Neural cell (in vitro differentiated cells): ENCODE measurements around the gene PTPRS.
A peak's percentile ranks its signal among the peaks of the same experiment; 100 is the strongest.

Experiments
- CTCF ChIP-seq: fragments of 450-650 bp; IDR thresholded peaks from 2 replicates; pipeline ENCODE4 v1.5.1; 2014; ENCODE audit warnings: antibody characterized with exemption, mild to moderate bottlenecking, moderate library complexity; ENCODE audit not compliant: poor library complexity, severe bottlenecking
- EP300 ChIP-seq: fragments of 450-650 bp; conservative IDR thresholded peaks from 2 replicates; pipeline ENCODE4 v1.6.1; 2014; ENCODE audit warnings: antibody characterized with exemption, mild to moderate bottlenecking, moderate library complexity; ENCODE audit not compliant: poor library complexity, severe bottlenecking
- EZH2 ChIP-seq: fragments of 200-600, 300-800 bp; shearing (Covaris generic), sonication (generic); IDR thresholded peaks from 2 replicates; pipeline ENCODE4 v1.6.1; 2014; ENCODE audit warnings: antibody characterized with exemption, low read length, borderline replicate concordance, mild to moderate bottlenecking; ENCODE audit not compliant: insufficient read depth, poor library complexity, severe bottlenecking
- POLR2AphosphoS5 ChIP-seq: IDR thresholded peaks from 2 replicates; pipeline ENCODE4 v1.6.1; 2012
- RAD21 ChIP-seq: fragments of 450-650 bp; conservative IDR thresholded peaks from 2 replicates; pipeline ENCODE4 v1.6.1; 2014; ENCODE audit warnings: antibody characterized with exemption, mild to moderate bottlenecking, moderate library complexity
- REST ChIP-seq: IDR thresholded peaks from 2 replicates; pipeline ENCODE4 v1.6.1; 2012; ENCODE audit warnings: borderline replicate concordance
- TAF1 ChIP-seq: IDR thresholded peaks from 2 replicates; pipeline ENCODE4 v1.6.1; 2012; ENCODE audit warnings: low read depth

- TF ChIP-seq EP300 (no peak), TAF1 (no peak), CTCF (peak; percentile 38), RAD21 (no peak), REST (no peak), POLR2AphosphoS5 (no peak), EZH2 (no peak)
These were observed 29.4 kb upstream of the PTPRS start for GRCh38 chr19:5369962-5370367.
